Right lung (tissue), 5 donors: ENCODE measurements around the gene SPAG9. TPM values are rescaled to one million over a fixed set of nuclear protein-coding genes. Genes with fewer than 3 reads are reported as not detected.
"Not testable (repeated sequence)": the region's sequence is repeated elsewhere in the genome, so short reads cannot be mapped to it uniquely, and the experiment has no call there.

Experiments used
- DNase-seq, 2 donors: peaks; one replicate each; pipeline ENCODE4 v3.0.0-alpha.2; 2013
- polyA plus RNA-seq, 5 donors: library from polyadenylated mRNA; unstranded; fragments of 120-200 nt; gene quantifications; one replicate each; pipeline versions ENCODE4 v1.2.1 to v1.2.3, GENCODE V29; 2013; ENCODE audit warnings: inconsistent platforms in 1 of 5, low replicate concordance in 1 of 5; ENCODE audit not compliant: insufficient read length in 5 of 5, insufficient read depth in 1 of 5

The SPAG9 gene
- polyA plus RNA-seq, 5 donors = 70.9 to 150 (median 128) TPM

- DNase-seq = no peak
Measured at GRCh38 chr17:50944902-50945720, 175.6 kb downstream of the SPAG9 start.

- peak; percentile 61 to 67 for DNase-seq
Measured at GRCh38 chr17:50944054-50944901, 176.4 kb downstream of the SPAG9 start.

- no peak for DNase-seq
Measured at GRCh38 chr17:50943575-50943933, 177.1 kb downstream of the SPAG9 start.

GRCh38 chr17:50941676-50942048 is 179.0 kb downstream of the SPAG9 start:
- DNase-seq = not testable (repeated sequence)

- DNase-seq = no peak
Measured at GRCh38 chr17:50939795-50940684, 180.6 kb downstream of the SPAG9 start.

- no peak for DNase-seq
Measured at GRCh38 chr17:50939542-50939794, 181.2 kb downstream of the SPAG9 start.

- DNase-seq = no peak
Measured at GRCh38 chr17:50938821-50939541, 181.7 kb downstream of the SPAG9 start.

GRCh38 chr17:50935996-50936266 is 184.7 kb downstream of the SPAG9 start:
- DNase-seq = no peak

GRCh38 chr17:50935221-50935995 is 185.3 kb downstream of the SPAG9 start:
- no peak for DNase-seq

- no peak for DNase-seq
Measured at GRCh38 chr17:50934672-50935220, 185.9 kb downstream of the SPAG9 start.

- DNase-seq = no peak
Measured at GRCh38 chr17:50934161-50934560, 186.5 kb downstream of the SPAG9 start.

GRCh38 chr17:50931144-50931908 is 189.3 kb downstream of the SPAG9 start:
- DNase-seq = peak; percentile 84 to 88

- no peak for DNase-seq
Measured at GRCh38 chr17:50928646-50929045, 192.0 kb downstream of the SPAG9 start.

GRCh38 chr17:50927287-50927686 is 193.4 kb downstream of the SPAG9 start:
- DNase-seq = no peak

GRCh38 chr17:50926523-50926922 is 194.1 kb downstream of the SPAG9 start:
- no peak for DNase-seq

- DNase-seq = no peak
Measured at GRCh38 chr17:50925296-50925891, 195.3 kb downstream of the SPAG9 start.

GRCh38 chr17:50924800-50925199 is 195.9 kb downstream of the SPAG9 start:
- no peak for DNase-seq

- DNase-seq = no peak
Measured at GRCh38 chr17:50924300-50924699, 196.4 kb downstream of the SPAG9 start.

- no peak for DNase-seq
Measured at GRCh38 chr17:50923611-50924010, 197.1 kb downstream of the SPAG9 start.
